Kidney (tissue), 14 donors: ENCODE results near the gene IDI1. TPM values are rescaled to one million over a fixed set of nuclear protein-coding genes. Genes with fewer than 3 reads are reported as not detected.

Experiments used
- DNase-seq, 5 donors: peaks; one replicate each; pipeline ENCODE4 v3.0.0-alpha.2; 2013 to 2020
- FAIRE-seq: peaks from 2 replicates; lab custom pipeline; 2012; peaks lifted over from hg19 to GRCh38; lab: Jason Lieb, UNC
- H3K27ac ChIP-seq, 2 donors: one replicate each; pipeline ENCODE4 v1.7.0; 2013; ENCODE audit warnings: low read depth in 2 of 2, low read length in 2 of 2, inconsistent platforms in 1 of 2
- H3K27me3 ChIP-seq: one replicate; pipeline ENCODE4 v1.7.1; 2013; ENCODE audit warnings: low read length, inconsistent platforms; ENCODE audit not compliant: control insufficient read depth, insufficient read depth
- H3K36me3 ChIP-seq, 3 donors: one replicate each; pipeline versions ENCODE4 v1.7.0 to v1.7.1; 2013; ENCODE audit warnings: low read length in 3 of 3, control low read depth in 1 of 3, inconsistent platforms in 1 of 3; ENCODE audit not compliant: insufficient read depth in 3 of 3, control insufficient read depth in 2 of 3
- H3K4me1 ChIP-seq, 3 donors: one replicate each; pipeline versions ENCODE4 v1.7.0 to v1.7.1; 2013; ENCODE audit warnings: low read length in 3 of 3, inconsistent platforms in 1 of 3, low read depth in 1 of 3; ENCODE audit not compliant: control insufficient read depth in 2 of 3, insufficient read depth in 2 of 3
- H3K4me3 ChIP-seq, 3 donors: one replicate each; pipeline versions ENCODE4 v1.7.0 to v1.8.1; 2013; ENCODE audit warnings: low read length in 3 of 3, control low read depth in 1 of 3, inconsistent platforms in 1 of 3
- H3K9ac ChIP-seq, 3 donors: one replicate each; pipeline versions ENCODE4 v1.7.0 to v1.7.1; 2013; ENCODE audit warnings: low read length in 3 of 3, control low read depth in 1 of 3, inconsistent platforms in 1 of 3
- H3K9me3 ChIP-seq, 3 donors: one replicate each; pipeline versions ENCODE4 v1.7.0 to v1.7.1; 2013; ENCODE audit warnings: low read length in 3 of 3, control low read depth in 1 of 3, inconsistent platforms in 1 of 3; ENCODE audit not compliant: control insufficient read depth in 2 of 3, insufficient read depth in 1 of 3
- intact Hi-C: fragments of 100-400 bp; cut with DNase I; formaldehyde crosslinking; loops from one replicate; pipeline ENCODE4 v1.11.1; 2022
- polyA plus RNA-seq: library from polyadenylated mRNA; stranded (reverse); fragments of 350-450 nt; fragmentation: Illumina TruSeq; extraction: RNeasy Lipid Tissue Mini Kit (QIAGEN cat#74804); gene quantifications from one replicate; pipeline ENCODE4 v1.2.3, GENCODE V29; 2014; ENCODE audit warnings: low read depth, low replicate concordance; ENCODE audit not compliant: insufficient read depth
- total RNA-seq: library from RNA; stranded (reverse); fragmentation: NEBNext Ultra II Directional; extraction: Animal tissue kit (Norgen Biotek cat#: 25700); gene quantifications from one replicate; pipeline ENCODE4 v1.2.1, GENCODE V29; 2021
- TF ChIP-seq, protein P1 (sequence below): IDR thresholded peaks from 3 replicates; pipeline ENCODE4 v1.5.1; 2012; ENCODE audit warnings: mild to moderate bottlenecking, moderate library complexity, borderline replicate concordance; ENCODE audit not compliant: insufficient read depth; ENCODE audit errors: extremely low read depth
- donor health status: control.
- donor health status: control.
- donor health status: control.
- donor health status: control.
- donor health status: control.
- donor health status: DM: yes; HTN: yes; CAD: no.
- donor health status: Normal renal cell carcinoma (clear cell type).

IDI1 gene
- total and polyA plus RNA-seq, 2 donors from 2014 or later = 27.5 to 59.7 TPM

DNA sequence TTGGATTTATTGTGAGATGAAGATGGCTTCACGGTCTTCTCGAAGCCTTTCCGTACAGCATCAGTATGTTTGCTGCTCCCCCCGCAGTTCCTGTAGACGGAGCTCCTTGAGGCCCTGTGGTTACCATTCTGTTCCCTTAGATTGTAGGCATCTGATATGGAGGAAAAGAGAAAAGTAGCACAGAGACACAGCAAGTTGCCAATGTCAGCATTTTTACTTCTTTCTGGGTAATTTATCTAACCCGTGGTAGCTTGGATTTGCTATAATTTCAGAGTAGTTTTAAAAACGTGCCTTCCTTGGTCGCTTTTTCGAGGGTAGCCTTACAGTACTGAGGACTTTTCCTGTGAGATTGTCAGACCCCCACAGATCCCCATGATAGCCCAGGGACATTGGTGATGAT lies 44.8 kb upstream of the IDI1 start:
- FAIRE-seq = no peak
- Histone ChIP-seq H3K4me3 (no peak overlapping the region), H3K36me3 (peaks cover 6 to 45% (median 40%) of the 10 kb centered on the region in 3 donors), H3K9me3 (no peaks in the 10 kb centered on the region), H3K27me3 (no peaks in the 10 kb centered on the region), H3K9ac (no peak overlapping the region), H3K27ac (no peak overlapping the region), H3K4me1 (peaks cover 0 to 3% (median 0%) of the 10 kb centered on the region in 3 donors)
- TF ChIP-seq, protein P1, sequence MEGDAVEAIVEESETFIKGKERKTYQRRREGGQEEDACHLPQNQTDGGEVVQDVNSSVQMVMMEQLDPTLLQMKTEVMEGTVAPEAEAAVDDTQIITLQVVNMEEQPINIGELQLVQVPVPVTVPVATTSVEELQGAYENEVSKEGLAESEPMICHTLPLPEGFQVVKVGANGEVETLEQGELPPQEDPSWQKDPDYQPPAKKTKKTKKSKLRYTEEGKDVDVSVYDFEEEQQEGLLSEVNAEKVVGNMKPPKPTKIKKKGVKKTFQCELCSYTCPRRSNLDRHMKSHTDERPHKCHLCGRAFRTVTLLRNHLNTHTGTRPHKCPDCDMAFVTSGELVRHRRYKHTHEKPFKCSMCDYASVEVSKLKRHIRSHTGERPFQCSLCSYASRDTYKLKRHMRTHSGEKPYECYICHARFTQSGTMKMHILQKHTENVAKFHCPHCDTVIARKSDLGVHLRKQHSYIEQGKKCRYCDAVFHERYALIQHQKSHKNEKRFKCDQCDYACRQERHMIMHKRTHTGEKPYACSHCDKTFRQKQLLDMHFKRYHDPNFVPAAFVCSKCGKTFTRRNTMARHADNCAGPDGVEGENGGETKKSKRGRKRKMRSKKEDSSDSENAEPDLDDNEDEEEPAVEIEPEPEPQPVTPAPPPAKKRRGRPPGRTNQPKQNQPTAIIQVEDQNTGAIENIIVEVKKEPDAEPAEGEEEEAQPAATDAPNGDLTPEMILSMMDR = no peak
- intact Hi-C loops = no loop called here
- no peak for DNase-seq

- H3K9ac ChIP-seq = no peak overlapping the region
- DNase-seq (no peak), FAIRE-seq (no peak)
- intact Hi-C loops = no loop called here
- TF ChIP-seq, protein P1 = no peak
- peaks cover 0 to 3% (median 0%) of the 10 kb centered on the region in 3 donors for H3K4me1 ChIP-seq
- H3K36me3 ChIP-seq = peaks cover 8 to 53% (median 51%) of the 10 kb centered on the region in 3 donors
- no peak overlapping the region for H3K4me3 ChIP-seq
- H3K27ac ChIP-seq = no peak overlapping the region
- no peaks in the 10 kb centered on the region for H3K9me3 ChIP-seq
- no peaks in the 10 kb centered on the region for H3K27me3 ChIP-seq
Observed at GRCh38 chr10:1090696-1091095, 41.8 kb upstream of the IDI1 start.

DNA sequence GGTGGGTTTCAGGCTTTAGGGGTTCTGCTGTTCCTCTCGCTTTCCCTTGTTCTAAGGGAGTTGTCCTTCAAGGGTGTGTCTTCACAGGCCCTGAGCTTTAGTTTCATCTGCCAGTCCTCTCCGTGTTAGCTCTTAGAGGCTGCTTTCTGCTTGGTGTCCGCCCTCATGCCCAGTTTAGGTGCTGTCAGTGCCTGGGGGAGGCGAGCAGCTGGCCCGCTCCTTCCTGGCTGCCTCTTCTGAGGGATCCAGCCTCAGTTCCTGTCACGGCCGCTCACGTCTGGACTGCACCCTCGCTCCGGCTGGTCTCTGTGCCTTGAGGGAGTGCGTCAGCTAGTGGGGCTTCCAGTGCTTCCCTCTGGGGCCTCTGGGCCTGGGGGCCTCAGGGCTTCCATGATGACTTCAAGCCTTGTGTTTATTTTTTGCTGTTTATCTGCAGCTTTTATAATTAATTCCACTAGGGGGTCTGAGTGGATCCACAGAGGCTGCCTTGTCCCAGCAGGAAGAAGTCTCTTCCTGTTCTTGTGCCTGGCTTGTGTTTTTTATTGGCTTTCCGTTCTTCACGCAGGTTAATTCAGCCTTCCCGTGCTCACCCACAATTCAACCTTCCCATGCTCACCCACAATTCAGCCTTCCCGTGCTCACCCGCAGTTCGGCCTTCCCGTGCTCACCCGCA lies 40.2 kb upstream of the IDI1 start:
- H3K4me1 ChIP-seq = peaks cover 0 to 3% (median 0%) of the 10 kb centered on the region in 3 donors
- H3K27ac ChIP-seq = no peak overlapping the region
- no peaks in the 10 kb centered on the region for H3K27me3 ChIP-seq
- peaks cover 6 to 59% (median 44%) of the 10 kb centered on the region in 3 donors for H3K36me3 ChIP-seq
- no peak overlapping the region for H3K4me3 ChIP-seq
- FAIRE-seq = no peak
- intact Hi-C loops = no loop called here
- no peaks in the 10 kb centered on the region for H3K9me3 ChIP-seq
- H3K9ac ChIP-seq = no peak overlapping the region
- TF ChIP-seq, protein P1 = no peak
- no peak for DNase-seq
